ENCODE data around the gene ZNF30.

DNA sequence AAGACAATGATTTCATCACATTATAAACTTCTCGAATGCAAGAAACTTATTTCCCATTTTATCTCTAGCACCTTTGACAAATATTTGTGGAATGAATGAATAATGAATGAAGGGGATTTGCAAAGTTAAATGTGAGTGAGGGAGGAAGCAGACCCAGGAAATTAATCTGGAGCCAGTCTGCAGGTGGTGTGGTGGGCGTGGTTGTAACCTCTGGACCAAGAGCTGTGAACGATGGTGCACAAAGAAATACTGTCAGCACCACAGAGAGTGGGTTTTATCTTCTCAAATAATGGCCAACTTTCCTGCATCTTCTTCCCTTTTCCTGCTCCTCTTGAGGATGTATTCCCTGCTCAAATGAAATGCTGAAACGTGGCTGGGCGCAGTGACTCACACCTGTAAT lies 48.4 kb downstream of the ZNF30 start:
- TF ChIP-seq, protein P1, sequence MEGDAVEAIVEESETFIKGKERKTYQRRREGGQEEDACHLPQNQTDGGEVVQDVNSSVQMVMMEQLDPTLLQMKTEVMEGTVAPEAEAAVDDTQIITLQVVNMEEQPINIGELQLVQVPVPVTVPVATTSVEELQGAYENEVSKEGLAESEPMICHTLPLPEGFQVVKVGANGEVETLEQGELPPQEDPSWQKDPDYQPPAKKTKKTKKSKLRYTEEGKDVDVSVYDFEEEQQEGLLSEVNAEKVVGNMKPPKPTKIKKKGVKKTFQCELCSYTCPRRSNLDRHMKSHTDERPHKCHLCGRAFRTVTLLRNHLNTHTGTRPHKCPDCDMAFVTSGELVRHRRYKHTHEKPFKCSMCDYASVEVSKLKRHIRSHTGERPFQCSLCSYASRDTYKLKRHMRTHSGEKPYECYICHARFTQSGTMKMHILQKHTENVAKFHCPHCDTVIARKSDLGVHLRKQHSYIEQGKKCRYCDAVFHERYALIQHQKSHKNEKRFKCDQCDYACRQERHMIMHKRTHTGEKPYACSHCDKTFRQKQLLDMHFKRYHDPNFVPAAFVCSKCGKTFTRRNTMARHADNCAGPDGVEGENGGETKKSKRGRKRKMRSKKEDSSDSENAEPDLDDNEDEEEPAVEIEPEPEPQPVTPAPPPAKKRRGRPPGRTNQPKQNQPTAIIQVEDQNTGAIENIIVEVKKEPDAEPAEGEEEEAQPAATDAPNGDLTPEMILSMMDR (conservative IDR thresholded peaks at IDR 0.05) = no peak
- no peak for TF ChIP-seq ZFX (IDR thresholded peaks at IDR 0.05)

Measured in C4-2B (cell line).